ENCODE measurements around the gene UCN. TPM values are rescaled to one million over a fixed set of nuclear protein-coding genes. Genes with fewer than 3 reads are reported as not detected.
"Not testable (repeated sequence)": the region's sequence is repeated elsewhere in the genome, so short reads cannot be mapped to it uniquely, and the experiment has no call there.

Gene UCN
- polyA plus RNA-seq, 4 donors: 0.59 to 1.5 (median 1.1) TPM

- no peak for DNase-seq (ENCODE audit: low read depth in 4 of 4, low spot score in 2 of 4)
Measured at GRCh38 chr2:27316655-27317412, 8.6 kb upstream of the UCN start.

- DNase-seq (ENCODE audit: low read depth in 4 of 4, low spot score in 2 of 4): no peak
Measured at GRCh38 chr2:27315122-27315521, 6.9 kb upstream of the UCN start.

GRCh38 chr2:27314709-27315108 lies 6.5 kb upstream of the UCN start:
- DNase-seq (ENCODE audit: low read depth in 4 of 4, low spot score in 2 of 4): no peak

- no peak for DNase-seq (ENCODE audit: low read depth in 4 of 4, low spot score in 2 of 4)
Measured at GRCh38 chr2:27313882-27314645, 5.8 kb upstream of the UCN start.

- DNase-seq (ENCODE audit: low read depth in 4 of 4, low spot score in 2 of 4): no peak
Measured at GRCh38 chr2:27312152-27312551, 3.9 kb upstream of the UCN start.

- DNase-seq (ENCODE audit: low read depth in 4 of 4, low spot score in 2 of 4): no peak
Measured at GRCh38 chr2:27309651-27310050, 1.4 kb upstream of the UCN start.

GRCh38 chr2:27307545-27308358 lies 493 bp downstream of the UCN start:
- no peak for DNase-seq (ENCODE audit: low read depth in 4 of 4, low spot score in 2 of 4)

- no peak for DNase-seq (ENCODE audit: low read depth in 4 of 4, low spot score in 2 of 4)
Measured at GRCh38 chr2:27307287-27307544, 1.0 kb downstream of the UCN start.

GRCh38 chr2:27306573-27307286 lies 1.5 kb downstream of the UCN start:
- DNase-seq (ENCODE audit: low read depth in 4 of 4, low spot score in 2 of 4): no peak

GRCh38 chr2:27306136-27306535 lies 2.1 kb downstream of the UCN start:
- DNase-seq (ENCODE audit: low read depth in 4 of 4, low spot score in 2 of 4): no peak

- DNase-seq (ENCODE audit: low read depth in 4 of 4, low spot score in 2 of 4): no peak
Measured at GRCh38 chr2:27305516-27305915, 2.7 kb downstream of the UCN start.

- no peak for DNase-seq (ENCODE audit: low read depth in 4 of 4, low spot score in 2 of 4)
Measured at GRCh38 chr2:27304488-27305240, 3.6 kb downstream of the UCN start.

- DNase-seq (ENCODE audit: low read depth in 4 of 4, low spot score in 2 of 4): no peak
Measured at GRCh38 chr2:27303093-27304025, 4.9 kb downstream of the UCN start.

GRCh38 chr2:27300606-27301005 lies 7.6 kb downstream of the UCN start:
- not testable (repeated sequence) for DNase-seq (ENCODE audit: low read depth in 4 of 4, low spot score in 2 of 4)

GRCh38 chr2:27298391-27299080 lies 9.7 kb downstream of the UCN start:
- no peak for DNase-seq (ENCODE audit: low read depth in 4 of 4, low spot score in 2 of 4)

GRCh38 chr2:27297195-27297594 lies 11.1 kb downstream of the UCN start:
- no peak for DNase-seq (ENCODE audit: low read depth in 4 of 4, low spot score in 2 of 4)

GRCh38 chr2:27296481-27296880 lies 11.8 kb downstream of the UCN start:
- no peak for DNase-seq (ENCODE audit: low read depth in 4 of 4, low spot score in 2 of 4)

- no peak for DNase-seq (ENCODE audit: low read depth in 4 of 4, low spot score in 2 of 4)
Measured at GRCh38 chr2:27294928-27295327, 13.3 kb downstream of the UCN start.

Data from left renal cortex interstitium (tissue), 4 donors.